K562 (cell line): ENCODE data around the gene OSCP1. TPM values are rescaled to one million over a fixed set of nuclear protein-coding genes. Genes with fewer than 3 reads are reported as not detected.

Experiments used
- GABPB1 ChIP-seq: sonication (generic); formaldehyde crosslinking; IDR thresholded peaks from 2 replicates; pipeline ENCODE4 v1.8.0; 2022; ENCODE audit warnings: mild to moderate bottlenecking, missing genetic modification reagents
- MCM2 ChIP-seq: fragments of 450-650 bp; IDR thresholded peaks from 2 replicates; pipeline ENCODE4 v1.6.1; 2017; ENCODE audit warnings: low read depth, mild to moderate bottlenecking
- NEUROD1 ChIP-seq: fragments of 150-350 bp; IDR thresholded peaks from 2 replicates; pipeline ENCODE4 v1.6.1; 2014; ENCODE audit warnings: borderline replicate concordance, low read length, low read depth; ENCODE audit not compliant: partially characterized antibody
- POU5F1 ChIP-seq: fragments of 150-350 bp; IDR thresholded peaks from 2 replicates; pipeline ENCODE4 v1.6.1; 2014; ENCODE audit warnings: borderline replicate concordance, low read length, low read depth, mild to moderate bottlenecking; ENCODE audit not compliant: partially characterized antibody
- RBM17 ChIP-seq: fragments of 200-400 bp; formaldehyde crosslinking; IDR thresholded peaks from 2 replicates; pipeline ENCODE4 v1.6.1; 2017; ENCODE audit warnings: low read depth, mild to moderate bottlenecking, low read length, borderline replicate concordance
- RBM25 ChIP-seq: fragments of 200-400 bp; formaldehyde crosslinking; IDR thresholded peaks from 2 replicates; pipeline ENCODE4 v1.6.1; 2018; ENCODE audit warnings: low read length, low read depth, moderate library complexity; ENCODE audit not compliant: severe bottlenecking
- TCF7L2 ChIP-seq: fragments of 150-350 bp; IDR thresholded peaks from 2 replicates; pipeline ENCODE4 v1.6.1; 2016; ENCODE audit warnings: low read depth, mild to moderate bottlenecking, low read length, moderate library complexity
- ZNF589 ChIP-seq: fragments of 200-800 bp; sonication (Bioruptor generic); IDR thresholded peaks from 2 replicates; pipeline ENCODE4 v1.6.1; 2016; ENCODE audit warnings: low read depth, missing genetic modification characterization, missing compliant biosample characterization
- ZNF830 ChIP-seq: fragments of 250-450 bp; sonication (Bioruptor Pico); IDR thresholded peaks from 2 replicates; pipeline ENCODE4 v1.5.0; 2021; ENCODE audit warnings: mild to moderate bottlenecking
- polyA plus RNA-seq, 8 experiments: library from polyadenylated mRNA; depleted of rRNA in 4 of 8; stranded (reverse) in 5 of 8; unstranded in 3 of 8; fragments of >200 nt; fragmentation: Nextera tagmentation in 2 of 8; fragmentation: Illumina TruSeq in 1 of 8; extraction: Ambion mirVana in 2 of 8; extraction: Trizol in 1 of 8; gene quantifications; 2 replicates each; pipeline versions ENCODE4 v1.2.1 to v1.2.3, GENCODE V29; 2011 to 2014; ENCODE audit warnings: inconsistent platforms in 1 of 8, missing spikeins in 1 of 8
- total RNA-seq, 7 experiments: library from RNA; depleted of rRNA in 6 of 7; stranded (reverse); fragments of >200 nt in 6 of 7; fragmentation: Illumina TruSeq in 2 of 7; extraction: Trizol in 2 of 7; gene quantifications; 2 replicates each; pipeline versions ENCODE4 v1.2.1 to v1.2.3, GENCODE V29; 2011 to 2021; ENCODE audit warnings: low replicate concordance in 1 of 7
- TF ChIP-seq, protein P1 (sequence below): IDR thresholded peaks from 2 replicates; pipeline ENCODE4 v1.6.1; 2011; ENCODE audit warnings: borderline replicate concordance, low read depth, mild to moderate bottlenecking, moderate library complexity, low read length; ENCODE audit not compliant: insufficient read depth, poor library complexity, severe bottlenecking
- TF ChIP-seq, protein P2 (sequence below): fragments of 450-650 bp; IDR thresholded peaks from 2 replicates; pipeline ENCODE4 v1.6.1; 2016
- TF ChIP-seq, protein P3 (sequence below): sonication (generic); formaldehyde crosslinking; IDR thresholded peaks from 2 replicates; pipeline ENCODE4 v1.5.0; 2020; ENCODE audit warnings: missing genetic modification reagents
- TF ChIP-seq, protein P4 (sequence below): fragments of 450-650 bp; formaldehyde crosslinking; IDR thresholded peaks from 2 replicates; pipeline ENCODE4 v1.4.0; 2020; ENCODE audit warnings: mild to moderate bottlenecking, moderate library complexity
- TF ChIP-seq, protein P5 (sequence below), 3 experiments: fragments of 200-800 bp in 1 of 3; fragments of 250-450 bp in 1 of 3; fragments of 450-650 bp in 1 of 3; sonication (Bioruptor Pico) in 1 of 3; sonication (Bioruptor generic) in 1 of 3; formaldehyde crosslinking in 1 of 3; IDR thresholded peaks; 2 replicates each; pipeline versions ENCODE4 v1.6.1 to v1.8.0; 2016 to 2022; ENCODE audit warnings: mild to moderate bottlenecking in 2 of 3, missing genetic modification characterization in 2 of 3, missing compliant biosample characterization in 1 of 3, moderate library complexity in 1 of 3

OSCP1 gene
- total and polyA plus RNA-seq, 9 of the 15 experiments (the other 6 are each of a cell fraction or from before 2014, with no cell fraction given) = 0.15 to 0.40 (median 0.33) TPM; not detected in 5

DNA sequence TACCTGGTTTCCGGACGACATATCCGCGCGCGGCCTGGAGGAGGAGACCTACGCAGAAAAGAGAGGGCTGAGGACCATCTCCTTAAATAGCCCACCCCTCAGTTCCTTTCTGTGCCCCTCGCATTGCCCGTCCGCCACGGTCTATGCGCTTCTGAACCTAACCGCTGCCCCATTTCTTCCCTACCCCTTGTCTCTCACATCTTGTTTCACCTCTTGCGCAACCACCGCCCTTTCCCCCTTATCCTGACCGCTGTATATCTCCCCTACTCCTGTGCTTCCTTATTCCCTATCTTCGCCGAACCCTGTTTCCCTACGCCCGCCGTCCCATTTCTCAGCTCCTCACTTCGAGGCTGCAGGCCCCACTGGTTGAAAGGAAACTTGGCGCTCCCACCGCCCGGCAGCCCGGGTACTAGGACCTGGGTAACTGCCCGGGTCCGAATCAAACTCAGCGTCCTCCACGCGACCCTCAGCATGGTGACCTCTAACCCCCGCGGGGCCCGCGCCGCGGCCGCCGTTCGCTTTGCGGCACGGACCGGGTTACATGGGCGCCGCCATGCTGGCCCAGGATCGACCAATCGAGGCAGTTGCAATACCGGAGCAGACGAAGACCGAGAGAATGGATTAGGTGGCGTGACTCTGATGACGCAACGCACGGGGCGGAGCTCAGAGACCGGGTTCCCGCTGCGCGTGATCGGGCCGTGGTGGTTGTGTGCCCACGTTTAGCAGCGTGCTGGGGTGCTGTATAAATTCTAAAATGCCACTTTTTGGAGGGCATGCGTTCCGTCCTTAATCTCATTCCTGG, 13.8 kb upstream of the OSCP1 start, which contains the start of gene MRPS15 (continued):
- TF ChIP-seq, protein P1, sequence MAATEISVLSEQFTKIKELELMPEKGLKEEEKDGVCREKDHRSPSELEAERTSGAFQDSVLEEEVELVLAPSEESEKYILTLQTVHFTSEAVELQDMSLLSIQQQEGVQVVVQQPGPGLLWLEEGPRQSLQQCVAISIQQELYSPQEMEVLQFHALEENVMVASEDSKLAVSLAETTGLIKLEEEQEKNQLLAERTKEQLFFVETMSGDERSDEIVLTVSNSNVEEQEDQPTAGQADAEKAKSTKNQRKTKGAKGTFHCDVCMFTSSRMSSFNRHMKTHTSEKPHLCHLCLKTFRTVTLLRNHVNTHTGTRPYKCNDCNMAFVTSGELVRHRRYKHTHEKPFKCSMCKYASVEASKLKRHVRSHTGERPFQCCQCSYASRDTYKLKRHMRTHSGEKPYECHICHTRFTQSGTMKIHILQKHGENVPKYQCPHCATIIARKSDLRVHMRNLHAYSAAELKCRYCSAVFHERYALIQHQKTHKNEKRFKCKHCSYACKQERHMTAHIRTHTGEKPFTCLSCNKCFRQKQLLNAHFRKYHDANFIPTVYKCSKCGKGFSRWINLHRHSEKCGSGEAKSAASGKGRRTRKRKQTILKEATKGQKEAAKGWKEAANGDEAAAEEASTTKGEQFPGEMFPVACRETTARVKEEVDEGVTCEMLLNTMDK = no peak
- TF ChIP-seq GABPB1 (peak; percentile 88), NEUROD1 (peak; percentile 96), MCM2 (no peak), RBM25 (peak; percentile 35), TCF7L2 (peak; percentile 79), RBM17 (no peak), POU5F1 (peak; percentile 55), ZNF589 (CRISPR knock-in tag) (peak; percentile 79; the same call in 1 of the 2 replicates), ZNF830 (CRISPR knock-in tag) (peak; percentile 84; the same call in 1 of the 2 replicates)
- TF ChIP-seq, protein P2, sequence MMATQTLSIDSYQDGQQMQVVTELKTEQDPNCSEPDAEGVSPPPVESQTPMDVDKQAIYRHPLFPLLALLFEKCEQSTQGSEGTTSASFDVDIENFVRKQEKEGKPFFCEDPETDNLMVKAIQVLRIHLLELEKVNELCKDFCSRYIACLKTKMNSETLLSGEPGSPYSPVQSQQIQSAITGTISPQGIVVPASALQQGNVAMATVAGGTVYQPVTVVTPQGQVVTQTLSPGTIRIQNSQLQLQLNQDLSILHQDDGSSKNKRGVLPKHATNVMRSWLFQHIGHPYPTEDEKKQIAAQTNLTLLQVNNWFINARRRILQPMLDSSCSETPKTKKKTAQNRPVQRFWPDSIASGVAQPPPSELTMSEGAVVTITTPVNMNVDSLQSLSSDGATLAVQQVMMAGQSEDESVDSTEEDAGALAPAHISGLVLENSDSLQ = 0 out of 2 replicates have a peak, but pooled peaks have one; percentile 27
- TF ChIP-seq, protein P3, sequence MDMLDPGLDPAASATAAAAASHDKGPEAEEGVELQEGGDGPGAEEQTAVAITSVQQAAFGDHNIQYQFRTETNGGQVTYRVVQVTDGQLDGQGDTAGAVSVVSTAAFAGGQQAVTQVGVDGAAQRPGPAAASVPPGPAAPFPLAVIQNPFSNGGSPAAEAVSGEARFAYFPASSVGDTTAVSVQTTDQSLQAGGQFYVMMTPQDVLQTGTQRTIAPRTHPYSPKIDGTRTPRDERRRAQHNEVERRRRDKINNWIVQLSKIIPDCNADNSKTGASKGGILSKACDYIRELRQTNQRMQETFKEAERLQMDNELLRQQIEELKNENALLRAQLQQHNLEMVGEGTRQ (CRISPR knock-in tag) = peak; percentile 68; the same call in 1 of the 2 replicates
- TF ChIP-seq, protein P4, sequence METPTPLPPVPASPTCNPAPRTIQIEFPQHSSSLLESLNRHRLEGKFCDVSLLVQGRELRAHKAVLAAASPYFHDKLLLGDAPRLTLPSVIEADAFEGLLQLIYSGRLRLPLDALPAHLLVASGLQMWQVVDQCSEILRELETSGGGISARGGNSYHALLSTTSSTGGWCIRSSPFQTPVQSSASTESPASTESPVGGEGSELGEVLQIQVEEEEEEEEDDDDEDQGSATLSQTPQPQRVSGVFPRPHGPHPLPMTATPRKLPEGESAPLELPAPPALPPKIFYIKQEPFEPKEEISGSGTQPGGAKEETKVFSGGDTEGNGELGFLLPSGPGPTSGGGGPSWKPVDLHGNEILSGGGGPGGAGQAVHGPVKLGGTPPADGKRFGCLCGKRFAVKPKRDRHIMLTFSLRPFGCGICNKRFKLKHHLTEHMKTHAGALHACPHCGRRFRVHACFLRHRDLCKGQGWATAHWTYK (CRISPR knock-in tag) = peak; percentile 97
- TF ChIP-seq, protein P5, sequence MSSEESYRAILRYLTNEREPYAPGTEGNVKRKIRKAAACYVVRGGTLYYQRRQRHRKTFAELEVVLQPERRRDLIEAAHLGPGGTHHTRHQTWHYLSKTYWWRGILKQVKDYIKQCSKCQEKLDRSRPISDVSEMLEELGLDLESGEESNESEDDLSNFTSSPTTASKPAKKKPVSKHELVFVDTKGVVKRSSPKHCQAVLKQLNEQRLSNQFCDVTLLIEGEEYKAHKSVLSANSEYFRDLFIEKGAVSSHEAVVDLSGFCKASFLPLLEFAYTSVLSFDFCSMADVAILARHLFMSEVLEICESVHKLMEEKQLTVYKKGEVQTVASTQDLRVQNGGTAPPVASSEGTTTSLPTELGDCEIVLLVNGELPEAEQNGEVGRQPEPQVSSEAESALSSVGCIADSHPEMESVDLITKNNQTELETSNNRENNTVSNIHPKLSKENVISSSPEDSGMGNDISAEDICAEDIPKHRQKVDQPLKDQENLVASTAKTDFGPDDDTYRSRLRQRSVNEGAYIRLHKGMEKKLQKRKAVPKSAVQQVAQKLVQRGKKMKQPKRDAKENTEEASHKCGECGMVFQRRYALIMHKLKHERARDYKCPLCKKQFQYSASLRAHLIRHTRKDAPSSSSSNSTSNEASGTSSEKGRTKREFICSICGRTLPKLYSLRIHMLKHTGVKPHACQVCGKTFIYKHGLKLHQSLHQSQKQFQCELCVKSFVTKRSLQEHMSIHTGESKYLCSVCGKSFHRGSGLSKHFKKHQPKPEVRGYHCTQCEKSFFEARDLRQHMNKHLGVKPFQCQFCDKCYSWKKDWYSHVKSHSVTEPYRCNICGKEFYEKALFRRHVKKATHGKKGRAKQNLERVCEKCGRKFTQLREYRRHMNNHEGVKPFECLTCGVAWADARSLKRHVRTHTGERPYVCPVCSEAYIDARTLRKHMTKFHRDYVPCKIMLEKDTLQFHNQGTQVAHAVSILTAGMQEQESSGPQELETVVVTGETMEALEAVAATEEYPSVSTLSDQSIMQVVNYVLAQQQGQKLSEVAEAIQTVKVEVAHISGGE (CRISPR knock-in tag; IDR thresholded peaks at IDR 0.05) = peak in 1 of 3 experiments; percentile 86; a peak in 2 of 6 replicates
